Liver (tissue), 9 donors: ENCODE results near the gene CDH1. TPM values are rescaled to one million over a fixed set of nuclear protein-coding genes. Genes with fewer than 3 reads are reported as not detected.
A peak's percentile ranks its signal among the peaks of the same experiment; 100 is the strongest.

ENCODE experiments used
- DNase-seq: peaks from one replicate; pipeline ENCODE4 v3.0.0-alpha.2; 2017; ENCODE audit warnings: low spot score
- H3K27ac ChIP-seq, 2 donors: one replicate each; pipeline ENCODE4 v1.7.0; 2013; ENCODE audit warnings: inconsistent platforms in 2 of 2, low read length in 2 of 2, control low read depth in 1 of 2, low read depth in 1 of 2, mild to moderate bottlenecking in 1 of 2
- H3K27me3 ChIP-seq, 4 donors: one replicate each; pipeline versions ENCODE4 v1.6.1 to v1.7.0; 2013; ENCODE audit warnings: low read length in 3 of 4, inconsistent platforms in 1 of 4, mild to moderate bottlenecking in 1 of 4, moderate library complexity in 1 of 4; ENCODE audit not compliant: control insufficient read depth in 4 of 4, insufficient read depth in 4 of 4
- H3K36me3 ChIP-seq, 4 donors: one replicate each; pipeline versions ENCODE4 v1.6.1 to v1.7.0; 2013; ENCODE audit warnings: low read length in 3 of 4, mild to moderate bottlenecking in 3 of 4, low read depth in 1 of 4, moderate library complexity in 1 of 4; ENCODE audit not compliant: control insufficient read depth in 4 of 4, insufficient read depth in 3 of 4
- H3K4me1 ChIP-seq, 4 donors: one replicate each; pipeline versions ENCODE4 v1.6.1 to v1.7.0; 2013; ENCODE audit warnings: low read length in 3 of 4, mild to moderate bottlenecking in 3 of 4, moderate library complexity in 1 of 4; ENCODE audit not compliant: control insufficient read depth in 4 of 4, insufficient read depth in 4 of 4
- H3K4me3 ChIP-seq, 3 donors: one replicate each; pipeline versions ENCODE4 v1.6.1 to v1.7.0; 2013; ENCODE audit warnings: low read length in 3 of 3, control low read depth in 1 of 3, low read depth in 1 of 3, mild to moderate bottlenecking in 1 of 3
- H3K9ac ChIP-seq, 2 donors: one replicate each; pipeline ENCODE4 v1.7.0; 2013; ENCODE audit warnings: low read length in 2 of 2, mild to moderate bottlenecking in 2 of 2, moderate library complexity in 2 of 2, control low read depth in 1 of 2, low read depth in 1 of 2
- H3K9me3 ChIP-seq, 4 donors: one replicate each; pipeline versions ENCODE4 v1.6.1 to v1.7.0; 2013; ENCODE audit warnings: low read length in 3 of 4; ENCODE audit not compliant: control insufficient read depth in 4 of 4
- ATF3 ChIP-seq: IDR thresholded peaks from 2 replicates; pipeline ENCODE4 v1.6.1; 2016; ENCODE audit warnings: antibody characterized with exemption
- EGR1 ChIP-seq, 2 donors: IDR thresholded peaks; 2 replicates each; pipeline ENCODE4 v1.6.1; 2016 to 2018; ENCODE audit warnings: antibody characterized with exemption in 2 of 2, low read depth in 2 of 2
- FOXA1 ChIP-seq: IDR thresholded peaks from 2 replicates; pipeline ENCODE4 v1.6.1; 2016; ENCODE audit warnings: antibody characterized with exemption
- FOXA2 ChIP-seq: IDR thresholded peaks from 2 replicates; pipeline ENCODE4 v1.6.1; 2016; ENCODE audit warnings: antibody characterized with exemption
- GABPA ChIP-seq, 2 donors: IDR thresholded peaks in 1 of 2; conservative IDR thresholded peaks in 1 of 2; 2 replicates each; pipeline ENCODE4 v1.6.1; 2016; ENCODE audit warnings: antibody characterized with exemption in 2 of 2, mild to moderate bottlenecking in 1 of 2, moderate library complexity in 1 of 2
- HNF4A ChIP-seq, 2 donors: conservative IDR thresholded peaks; 2 replicates each; pipeline ENCODE4 v1.6.1; 2016; ENCODE audit warnings: antibody characterized with exemption in 2 of 2, mild to moderate bottlenecking in 2 of 2
- HNF4G ChIP-seq: IDR thresholded peaks from 2 replicates; pipeline ENCODE4 v1.6.1; 2016; ENCODE audit warnings: antibody characterized with exemption
- JUND ChIP-seq, 2 donors: IDR thresholded peaks; 2 replicates each; pipeline ENCODE4 v1.6.1; 2016; ENCODE audit warnings: antibody characterized with exemption in 2 of 2
- NR2F2 ChIP-seq: IDR thresholded peaks from 2 replicates; pipeline ENCODE4 v1.6.1; 2016; ENCODE audit warnings: antibody characterized with exemption
- RAD21 ChIP-seq, 2 donors: IDR thresholded peaks; 2 replicates each; pipeline ENCODE4 v1.6.1; 2016; ENCODE audit warnings: antibody characterized with exemption in 2 of 2, mild to moderate bottlenecking in 2 of 2
- RXRA ChIP-seq, 2 donors: IDR thresholded peaks; 2 replicates each; pipeline ENCODE4 v1.6.1; 2017 to 2018; ENCODE audit warnings: antibody characterized with exemption in 2 of 2, mild to moderate bottlenecking in 1 of 2
- SP1 ChIP-seq: IDR thresholded peaks from 2 replicates; pipeline ENCODE4 v1.6.1; 2018; ENCODE audit warnings: antibody characterized with exemption, mild to moderate bottlenecking
- TAF1 ChIP-seq: conservative IDR thresholded peaks from 2 replicates; pipeline ENCODE4 v1.6.1; 2016; ENCODE audit warnings: antibody characterized with exemption, mild to moderate bottlenecking
- YY1 ChIP-seq: IDR thresholded peaks from 2 replicates; pipeline ENCODE4 v1.6.1; 2016; ENCODE audit warnings: antibody characterized with exemption, mild to moderate bottlenecking
- ZBTB33 ChIP-seq: IDR thresholded peaks from 2 replicates; pipeline ENCODE4 v1.6.1; 2016; ENCODE audit warnings: antibody characterized with exemption
- WGBS: extraction: QIAGEN DNeasy Blood & Tissue Kit; methylation state at CpG from one replicate; pipeline ENCODE4 v1.1.7; 2013; 5-methylcytosine and 5-hydroxymethylcytosine counted together
- polyA plus RNA-seq, 2 donors: library from polyadenylated mRNA; stranded (reverse) in 1 of 2; unstranded in 1 of 2; fragments of 200-250 nt in 1 of 2; fragments of >200 nt in 1 of 2; fragmentation: Nextera tagmentation in 1 of 2; extraction: Ambion mirVana in 1 of 2; gene quantifications; one replicate each; pipeline versions ENCODE4 v1.2.1 to v1.2.3, GENCODE V29; 2013 to 2015
- total RNA-seq, 2 donors: library from RNA; depleted of rRNA; stranded (reverse); fragments of >200 nt; gene quantifications; one replicate each; pipeline ENCODE4 v1.2.3, GENCODE V29; 2014
- TF ChIP-seq, protein P1 (sequence below): IDR thresholded peaks from 2 replicates; pipeline ENCODE4 v1.6.1; 2016; ENCODE audit warnings: antibody characterized with exemption, mild to moderate bottlenecking
- TF ChIP-seq, protein P2 (sequence below): IDR thresholded peaks from 2 replicates; pipeline ENCODE4 v1.6.1; 2016; ENCODE audit warnings: antibody characterized with exemption
- TF ChIP-seq, protein P3 (sequence below): fragments of 150-350 bp; IDR thresholded peaks from 2 replicates; pipeline ENCODE4 v1.5.1; 2017; ENCODE audit warnings: improper control_type of control experiment, low read depth, low read length; ENCODE audit not compliant: missing input control
- donor health status: healthy.
- donor health status: healthy.
- donor health status: healthy.
- donor health status: healthy.
- donor health status: healthy.

The CDH1 gene
- total and polyA plus RNA-seq, 4 donors, result 21.8 to 69.3 (median 50.3) TPM

- no peak overlapping the region for H3K4me3 ChIP-seq
- TF ChIP-seq HNF4A (conservative IDR thresholded peaks at IDR 0.05) (peak; percentile 69 to 77), JUND (IDR thresholded peaks at IDR 0.05) (peak; percentile 81 to 86), ZBTB33 (peak; percentile 65), SP1 (peak; percentile 97), FOXA1 (peak; percentile 72), FOXA2 (peak; percentile 79), RAD21 (IDR thresholded peaks at IDR 0.05) (peak; percentile 57 to 69), GABPA (IDR thresholded peaks at IDR 0.05 in 1 of 2, conservative IDR thresholded peaks at IDR 0.05 in 1 of 2) (no peak), RXRA (IDR thresholded peaks at IDR 0.05) (peak; percentile 80 to 89), TAF1 (no peak), YY1 (peak; percentile 86), EGR1 (IDR thresholded peaks at IDR 0.05; ENCODE audit: low read depth in 2 of 2) (no peak), NR2F2 (no peak), ATF3 (peak; percentile 69), HNF4G (no peak)
- TF ChIP-seq, protein P1, sequence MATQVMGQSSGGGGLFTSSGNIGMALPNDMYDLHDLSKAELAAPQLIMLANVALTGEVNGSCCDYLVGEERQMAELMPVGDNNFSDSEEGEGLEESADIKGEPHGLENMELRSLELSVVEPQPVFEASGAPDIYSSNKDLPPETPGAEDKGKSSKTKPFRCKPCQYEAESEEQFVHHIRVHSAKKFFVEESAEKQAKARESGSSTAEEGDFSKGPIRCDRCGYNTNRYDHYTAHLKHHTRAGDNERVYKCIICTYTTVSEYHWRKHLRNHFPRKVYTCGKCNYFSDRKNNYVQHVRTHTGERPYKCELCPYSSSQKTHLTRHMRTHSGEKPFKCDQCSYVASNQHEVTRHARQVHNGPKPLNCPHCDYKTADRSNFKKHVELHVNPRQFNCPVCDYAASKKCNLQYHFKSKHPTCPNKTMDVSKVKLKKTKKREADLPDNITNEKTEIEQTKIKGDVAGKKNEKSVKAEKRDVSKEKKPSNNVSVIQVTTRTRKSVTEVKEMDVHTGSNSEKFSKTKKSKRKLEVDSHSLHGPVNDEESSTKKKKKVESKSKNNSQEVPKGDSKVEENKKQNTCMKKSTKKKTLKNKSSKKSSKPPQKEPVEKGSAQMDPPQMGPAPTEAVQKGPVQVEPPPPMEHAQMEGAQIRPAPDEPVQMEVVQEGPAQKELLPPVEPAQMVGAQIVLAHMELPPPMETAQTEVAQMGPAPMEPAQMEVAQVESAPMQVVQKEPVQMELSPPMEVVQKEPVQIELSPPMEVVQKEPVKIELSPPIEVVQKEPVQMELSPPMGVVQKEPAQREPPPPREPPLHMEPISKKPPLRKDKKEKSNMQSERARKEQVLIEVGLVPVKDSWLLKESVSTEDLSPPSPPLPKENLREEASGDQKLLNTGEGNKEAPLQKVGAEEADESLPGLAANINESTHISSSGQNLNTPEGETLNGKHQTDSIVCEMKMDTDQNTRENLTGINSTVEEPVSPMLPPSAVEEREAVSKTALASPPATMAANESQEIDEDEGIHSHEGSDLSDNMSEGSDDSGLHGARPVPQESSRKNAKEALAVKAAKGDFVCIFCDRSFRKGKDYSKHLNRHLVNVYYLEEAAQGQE, result peak; percentile 94
- TF ChIP-seq, protein P2, sequence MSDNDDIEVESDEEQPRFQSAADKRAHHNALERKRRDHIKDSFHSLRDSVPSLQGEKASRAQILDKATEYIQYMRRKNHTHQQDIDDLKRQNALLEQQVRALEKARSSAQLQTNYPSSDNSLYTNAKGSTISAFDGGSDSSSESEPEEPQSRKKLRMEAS, result peak; percentile 45
- TF ChIP-seq, protein P3, sequence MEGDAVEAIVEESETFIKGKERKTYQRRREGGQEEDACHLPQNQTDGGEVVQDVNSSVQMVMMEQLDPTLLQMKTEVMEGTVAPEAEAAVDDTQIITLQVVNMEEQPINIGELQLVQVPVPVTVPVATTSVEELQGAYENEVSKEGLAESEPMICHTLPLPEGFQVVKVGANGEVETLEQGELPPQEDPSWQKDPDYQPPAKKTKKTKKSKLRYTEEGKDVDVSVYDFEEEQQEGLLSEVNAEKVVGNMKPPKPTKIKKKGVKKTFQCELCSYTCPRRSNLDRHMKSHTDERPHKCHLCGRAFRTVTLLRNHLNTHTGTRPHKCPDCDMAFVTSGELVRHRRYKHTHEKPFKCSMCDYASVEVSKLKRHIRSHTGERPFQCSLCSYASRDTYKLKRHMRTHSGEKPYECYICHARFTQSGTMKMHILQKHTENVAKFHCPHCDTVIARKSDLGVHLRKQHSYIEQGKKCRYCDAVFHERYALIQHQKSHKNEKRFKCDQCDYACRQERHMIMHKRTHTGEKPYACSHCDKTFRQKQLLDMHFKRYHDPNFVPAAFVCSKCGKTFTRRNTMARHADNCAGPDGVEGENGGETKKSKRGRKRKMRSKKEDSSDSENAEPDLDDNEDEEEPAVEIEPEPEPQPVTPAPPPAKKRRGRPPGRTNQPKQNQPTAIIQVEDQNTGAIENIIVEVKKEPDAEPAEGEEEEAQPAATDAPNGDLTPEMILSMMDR, result no peak
- peaks cover 15 to 45% (median 29%) of the 10 kb centered on the region in 4 donors for H3K4me1 ChIP-seq
- peak overlapping the region; percentile 83 to 93 for H3K27ac ChIP-seq
- H3K27me3 ChIP-seq, result no peaks in the 10 kb centered on the region
- no peaks in the 10 kb centered on the region for H3K9me3 ChIP-seq
- H3K36me3 ChIP-seq, result no peaks in the 10 kb centered on the region
- WGBS, result 24% methylated on average over 11 of the region's 11 CpGs
- DNase-seq, result no peak
- peak overlapping the region in 1 of 2 donors; percentile 65 for H3K9ac ChIP-seq
These were observed 7.7 kb downstream of the CDH1 start for GRCh38 chr16:68744744-68745280.
